Activated CD4-positive, alpha-beta T cell treated with anti-CD3 and anti-CD28 coated beads, Interleukin-2, amount 50 U/mL, for 24 hours (primary cell): Measurements from ENCODE around the gene GPR162.
A peak's percentile ranks its signal among the peaks of the same experiment; 100 is the strongest.

ENCODE experiments used
- DNase-seq, 2 donors: peaks; one replicate each; pipeline ENCODE4 v3.0.0-alpha.2; 2020; ENCODE audit warnings: low read depth in 1 of 2, low spot score in 1 of 2

The GPR162 gene

GRCh38 chr12:6834254-6834653 lies 12.6 kb downstream of the GPR162 start:
- DNase-seq, result no peak

GRCh38 chr12:6834873-6835272 lies 13.3 kb downstream of the GPR162 start:
- DNase-seq, result no peak

GRCh38 chr12:6836851-6837250 lies 15.2 kb downstream of the GPR162 start:
- no peak for DNase-seq

- no peak for DNase-seq
Observed at GRCh38 chr12:6837370-6838060, 15.9 kb downstream of the GPR162 start.

- no peak for DNase-seq
Observed at GRCh38 chr12:6838854-6839253, 17.2 kb downstream of the GPR162 start.

- no peak for DNase-seq
Observed at GRCh38 chr12:6839482-6840201, 18.0 kb downstream of the GPR162 start.

- DNase-seq, result no peak
Observed at GRCh38 chr12:6840330-6840729, 18.7 kb downstream of the GPR162 start.

- no peak for DNase-seq
Observed at GRCh38 chr12:6840761-6841515, 19.3 kb downstream of the GPR162 start, which contains the start of gene GNB3. Gene GNB3, plus strand, starts transcription at chr12:6840925. Its CDS starts 363 bp downstream, at chr12:6841288.

- DNase-seq, result no peak
Observed at GRCh38 chr12:6842075-6842474, 20.5 kb downstream of the GPR162 start.

- DNase-seq, result no peak
Observed at GRCh38 chr12:6843118-6843902, 21.7 kb downstream of the GPR162 start.

GRCh38 chr12:6845395-6845794 lies 23.8 kb downstream of the GPR162 start:
- no peak for DNase-seq

GRCh38 chr12:6846316-6846869 lies 24.8 kb downstream of the GPR162 start:
- no peak for DNase-seq

GRCh38 chr12:6847676-6848075 lies 26.1 kb downstream of the GPR162 start:
- DNase-seq, result no peak

- no peak for DNase-seq
Observed at GRCh38 chr12:6849427-6849826, 27.8 kb downstream of the GPR162 start.

GRCh38 chr12:6849976-6850560 lies 28.4 kb downstream of the GPR162 start:
- DNase-seq, result no peak

- DNase-seq, result no peak
Observed at GRCh38 chr12:6850796-6851152, 29.2 kb downstream of the GPR162 start.

- DNase-seq, result peak; percentile 76 to 90
Observed at GRCh38 chr12:6851153-6851920, 29.7 kb downstream of the GPR162 start, which contains the start of gene CDCA3. Gene CDCA3, minus strand, starts transcription at chr12:6851286. Its CDS starts 334 bp downstream, at chr12:6850952.

- peak; percentile 86 to 98 for DNase-seq
Observed at GRCh38 chr12:6851921-6852650, 30.5 kb downstream of the GPR162 start, which contains the start of gene USP5. Gene USP5, plus strand, starts transcription at chr12:6852150. Its CDS starts 30 bp downstream, at chr12:6852180.
